ENCODE data around the gene CCDC188.

DNA sequence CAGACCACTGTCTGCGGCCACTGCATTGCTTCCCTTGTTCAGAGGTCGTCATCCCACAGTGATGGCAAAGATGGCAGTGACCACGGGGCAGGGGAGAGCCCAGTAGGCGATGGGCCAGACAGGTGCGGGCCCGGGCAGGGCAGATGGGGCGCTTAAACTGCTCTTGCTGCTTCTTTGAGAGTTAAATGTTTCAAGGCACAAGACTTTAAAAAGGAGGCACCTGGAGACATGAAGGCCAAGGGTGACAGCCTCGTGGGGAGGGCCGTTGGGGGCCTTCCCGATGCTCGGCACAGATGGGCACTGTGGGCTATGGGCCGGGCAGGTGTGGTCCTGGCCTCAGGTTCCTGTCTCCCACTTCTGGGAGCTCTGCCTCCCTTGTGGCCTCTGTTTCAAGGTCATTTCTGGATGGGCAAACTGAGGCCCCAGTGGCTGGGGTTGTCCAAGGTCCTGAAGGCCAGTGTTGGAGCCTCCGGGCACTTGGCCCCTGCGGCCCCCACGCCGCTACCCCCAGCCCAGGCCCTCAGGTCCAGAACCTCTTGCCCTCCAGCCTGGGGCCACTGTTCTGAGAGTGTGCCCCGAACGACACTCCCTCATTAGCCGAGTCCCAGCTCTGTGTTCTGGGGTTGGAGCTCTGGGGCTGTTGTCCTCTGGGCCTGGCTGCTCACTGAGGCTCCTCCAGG, 16.9 kb upstream of the CCDC188 start:
- TF ChIP-seq POLR2AphosphoS5 (IDR thresholded peaks at IDR 0.05; ENCODE audit: borderline replicate concordance, low read depth, low read length) (no peak), EZH2 (IDR thresholded peaks at IDR 0.05) (no peak), FOXP2 (optimal IDR thresholded peaks at IDR 0.05; ENCODE audit: control extremely low read depth, extremely low read length, insufficient read depth) (no peak)
